Eye (tissue), 1 donor: Measurements from ENCODE around the gene INA.
"Not testable (repeated sequence)": the region's sequence is repeated elsewhere in the genome, so short reads cannot be mapped to it uniquely, and the experiment has no call there.

Experiments
- DNase-seq: peaks from one replicate; pipeline ENCODE4 v3.0.0-alpha.2; 2015

INA gene

DNA sequence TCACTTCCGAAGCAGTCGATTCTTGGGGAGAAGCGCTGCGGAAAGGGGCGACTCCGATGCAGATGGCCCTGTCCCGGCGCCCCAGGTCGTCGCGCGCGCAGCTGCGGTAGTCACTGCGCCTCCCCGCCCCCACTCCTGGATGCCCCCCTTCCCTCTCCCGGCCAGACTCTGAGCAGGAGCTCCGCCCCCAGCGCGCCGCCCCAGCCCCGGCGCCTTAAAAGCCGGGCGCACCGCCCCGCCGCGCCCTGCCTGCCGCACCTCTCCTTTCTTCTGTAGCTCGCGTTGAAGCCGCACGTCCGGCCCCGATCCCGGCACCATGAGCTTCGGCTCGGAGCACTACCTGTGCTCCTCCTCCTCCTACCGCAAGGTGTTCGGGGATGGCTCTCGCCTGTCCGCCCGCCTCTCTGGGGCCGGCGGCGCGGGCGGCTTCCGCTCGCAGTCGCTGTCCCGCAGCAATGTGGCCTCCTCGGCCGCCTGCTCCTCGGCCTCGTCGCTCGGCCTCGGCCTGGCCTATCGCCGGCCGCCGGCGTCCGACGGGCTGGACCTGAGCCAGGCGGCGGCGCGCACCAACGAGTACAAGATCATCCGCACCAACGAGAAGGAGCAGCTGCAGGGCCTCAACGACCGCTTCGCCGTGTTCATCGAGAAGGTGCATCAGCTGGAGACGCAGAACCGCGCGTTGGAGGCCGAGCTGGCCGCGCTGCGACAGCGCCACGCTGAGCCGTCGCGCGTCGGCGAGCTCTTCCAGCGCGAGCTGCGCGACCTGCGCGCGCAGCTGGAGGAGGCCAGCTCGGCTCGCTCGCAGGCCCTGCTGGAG lies at the start of gene INA:
INA (plus strand) TSS at position 243 of the 817 bp plus-strand sequence; CDS start at position 317, 74 bp downstream.
- peak; percentile 87 for DNase-seq

DNA sequence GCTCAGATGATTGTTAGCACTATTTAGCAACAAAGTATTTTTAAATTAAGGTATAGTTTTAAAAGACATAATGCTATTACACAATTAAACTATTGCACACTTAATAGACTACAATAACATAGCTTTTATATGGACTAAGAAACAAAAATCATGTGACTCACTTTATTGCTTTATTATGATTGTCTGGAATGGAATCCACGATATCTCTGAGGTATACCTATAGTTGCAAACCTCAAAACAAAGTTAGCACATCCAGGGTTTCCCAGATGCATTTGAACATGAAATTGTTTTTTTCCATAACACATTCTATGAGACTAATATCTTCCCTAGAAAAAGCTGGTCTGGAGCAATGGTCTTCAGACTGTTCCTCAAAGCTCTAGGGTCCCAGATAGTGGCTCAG lies 49.5 kb upstream of the INA start:
- DNase-seq, result no peak

DNA sequence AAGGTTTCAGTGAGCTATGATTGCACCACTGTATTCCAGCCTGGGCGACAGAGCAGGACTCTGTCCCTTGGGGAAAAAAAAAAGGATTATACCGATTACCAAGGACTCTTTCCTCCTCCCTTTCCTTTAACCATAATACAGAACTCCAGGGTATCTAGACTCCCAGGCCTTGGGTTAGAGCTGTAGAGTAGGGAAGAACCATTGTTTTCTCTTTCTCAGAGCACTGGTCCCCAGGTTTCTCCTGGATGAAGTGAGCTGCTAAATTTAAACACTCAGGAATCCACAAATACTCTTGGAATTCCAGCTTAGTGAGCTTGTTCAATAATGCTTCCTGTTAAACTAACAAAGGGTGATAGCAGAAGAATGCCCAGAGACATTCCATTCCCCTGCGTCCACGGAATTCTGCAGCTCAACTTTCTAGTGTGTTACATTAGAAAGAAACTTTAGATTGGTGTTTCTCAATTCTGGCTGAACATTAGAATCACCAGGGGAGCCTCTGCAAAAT lies 45.8 kb upstream of the INA start:
- peak; percentile 69 for DNase-seq

DNA sequence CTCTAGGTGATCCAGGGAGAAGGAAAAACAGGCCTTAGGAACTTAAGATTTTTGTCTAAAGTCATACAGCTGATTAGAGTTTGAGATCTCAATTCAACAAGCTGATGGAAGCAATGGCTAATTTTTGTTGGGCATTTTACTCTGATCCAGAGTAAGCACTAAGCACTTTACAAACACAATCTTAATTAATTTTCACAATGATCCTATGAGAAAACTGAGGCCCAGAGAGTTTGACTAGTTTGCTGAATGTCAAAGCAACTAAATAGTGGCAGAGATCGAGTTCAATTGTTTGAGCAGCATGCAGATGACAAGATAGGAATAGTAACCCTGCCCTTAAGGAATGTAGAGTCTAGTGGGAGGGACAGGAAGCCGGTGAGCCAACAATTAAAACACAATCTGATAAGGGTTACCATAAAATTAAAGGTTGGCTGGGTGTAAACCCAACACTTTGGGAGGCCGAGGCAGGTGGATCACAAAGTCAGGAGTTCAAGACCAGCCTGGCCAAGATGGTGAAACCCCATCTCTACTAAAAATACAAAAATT lies 44.7 kb upstream of the INA start:
- DNase-seq, result no peak

DNA sequence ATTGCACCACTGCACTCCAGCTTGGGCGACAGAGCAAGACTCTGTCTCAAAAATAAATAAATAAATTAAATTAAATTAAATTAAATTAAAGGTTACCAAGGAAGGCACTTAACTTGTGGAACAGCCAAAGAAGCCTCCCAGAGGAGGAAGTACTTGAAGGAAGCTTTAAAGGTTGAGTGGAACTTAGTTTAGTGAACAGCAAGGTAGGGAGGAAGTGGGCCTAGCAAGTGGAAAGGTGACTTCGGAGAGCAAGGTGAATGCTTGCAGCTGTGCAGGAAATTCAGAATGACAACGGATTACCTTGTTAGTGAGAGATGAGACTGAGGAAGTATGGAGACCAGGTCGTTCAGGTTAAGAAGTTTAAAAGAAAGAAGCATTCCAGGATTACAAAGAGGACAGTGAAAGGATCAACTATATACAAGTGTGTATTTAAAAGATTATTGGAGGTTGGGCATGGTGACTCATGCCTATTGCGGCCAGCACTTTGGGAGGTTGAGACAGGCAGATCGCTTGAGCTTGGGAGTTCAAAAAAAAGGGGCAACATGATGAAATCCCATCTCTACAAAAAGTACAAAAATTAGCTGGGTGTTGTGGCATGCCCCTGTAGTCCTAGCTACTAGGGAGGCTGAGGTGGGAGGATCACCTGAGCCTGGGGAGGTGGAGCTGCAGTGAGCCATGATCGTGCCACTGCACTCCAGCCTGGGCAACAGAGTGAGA lies 44.0 kb upstream of the INA start:
- DNase-seq, result no peak

DNA sequence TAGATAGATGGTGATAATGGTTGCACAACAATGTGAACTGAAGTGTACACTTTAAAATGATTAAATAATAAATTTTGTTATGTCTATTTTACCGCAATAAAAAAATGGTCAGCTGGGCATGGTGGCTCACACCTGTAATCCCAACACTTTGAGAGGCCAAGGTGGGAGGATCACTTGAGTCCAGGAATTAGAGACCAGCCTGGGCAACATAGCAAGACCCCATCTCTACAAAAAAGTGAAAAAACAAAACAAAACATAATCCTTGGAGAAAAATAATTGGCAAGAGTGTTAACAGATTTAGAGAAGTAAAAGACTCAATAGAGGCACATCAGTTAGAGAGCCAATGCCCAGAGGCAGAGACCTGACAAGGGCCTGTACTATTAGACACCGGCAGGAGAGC lies 41.2 kb upstream of the INA start:
- no peak for DNase-seq

DNA sequence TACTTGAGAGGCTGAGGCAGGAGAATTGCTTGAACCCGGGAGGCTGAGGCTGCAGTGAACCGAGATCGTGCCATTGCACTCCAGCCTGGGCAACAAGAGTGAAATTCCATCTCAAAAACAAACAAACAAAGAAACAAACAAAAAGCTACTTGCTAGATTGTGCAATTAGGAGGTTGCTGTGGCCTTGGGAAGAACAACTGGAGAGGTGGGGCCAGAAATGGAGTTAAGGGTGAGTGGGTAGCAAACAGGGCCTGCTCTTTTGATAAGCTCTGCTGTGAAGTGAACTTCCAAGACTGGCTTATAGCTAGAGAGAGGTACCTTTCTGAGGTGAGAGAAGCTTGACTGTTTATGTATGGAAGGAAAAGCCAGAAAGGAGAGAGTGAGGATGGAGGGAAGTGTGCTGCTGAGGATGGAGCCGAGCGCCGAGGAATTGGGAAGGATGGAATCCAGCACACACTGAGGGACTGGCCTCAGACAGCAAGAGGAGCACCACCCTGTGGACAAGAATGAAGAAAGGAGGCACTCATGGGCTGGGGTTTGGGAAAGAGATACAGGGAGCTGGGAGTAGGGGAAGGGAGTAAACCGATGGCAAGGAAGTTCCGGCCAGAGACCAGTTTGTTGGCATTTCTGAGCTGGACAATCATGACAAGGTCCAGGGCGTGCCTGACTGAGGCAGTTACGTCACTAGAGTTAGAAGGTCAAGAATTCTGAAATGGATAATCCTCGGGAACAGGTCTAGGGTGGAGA lies 38.3 kb upstream of the INA start:
- no peak for DNase-seq

DNA sequence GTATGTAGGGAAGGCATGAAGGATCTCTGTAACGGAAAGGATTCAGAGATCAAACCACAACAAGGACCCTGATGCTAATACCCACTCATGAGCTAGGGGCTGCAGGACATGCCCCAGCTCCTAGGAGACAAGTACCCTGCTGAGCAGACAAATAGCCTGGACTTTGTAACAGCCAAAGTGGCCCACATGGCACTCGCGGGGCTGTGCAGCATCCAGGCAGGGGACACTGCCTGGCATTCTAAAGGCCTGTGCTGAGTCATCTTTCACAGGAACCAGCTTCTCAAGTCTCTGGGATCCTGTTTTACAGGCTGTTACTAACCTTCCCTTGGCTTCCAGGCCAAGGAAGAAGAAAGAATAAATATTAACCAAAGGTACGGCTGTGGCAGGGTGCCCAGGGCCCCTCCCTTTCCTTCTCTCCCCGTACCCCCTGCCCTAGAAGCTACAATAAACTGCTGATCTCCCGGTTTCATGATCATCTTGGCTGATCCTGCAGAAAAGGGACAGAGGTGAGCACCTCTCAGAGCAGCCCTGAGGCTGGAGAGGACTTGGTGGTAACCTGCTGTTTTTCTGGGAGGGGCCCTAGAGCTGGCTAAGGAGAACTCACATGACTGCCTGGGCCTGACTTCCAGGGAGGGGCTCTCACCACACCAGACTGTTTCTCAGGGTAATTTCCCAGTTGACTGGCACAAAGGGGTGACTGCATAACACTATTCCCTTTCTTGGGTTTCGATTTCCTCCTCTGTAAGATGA lies 35.5 kb upstream of the INA start:
- DNase-seq, result no peak

DNA sequence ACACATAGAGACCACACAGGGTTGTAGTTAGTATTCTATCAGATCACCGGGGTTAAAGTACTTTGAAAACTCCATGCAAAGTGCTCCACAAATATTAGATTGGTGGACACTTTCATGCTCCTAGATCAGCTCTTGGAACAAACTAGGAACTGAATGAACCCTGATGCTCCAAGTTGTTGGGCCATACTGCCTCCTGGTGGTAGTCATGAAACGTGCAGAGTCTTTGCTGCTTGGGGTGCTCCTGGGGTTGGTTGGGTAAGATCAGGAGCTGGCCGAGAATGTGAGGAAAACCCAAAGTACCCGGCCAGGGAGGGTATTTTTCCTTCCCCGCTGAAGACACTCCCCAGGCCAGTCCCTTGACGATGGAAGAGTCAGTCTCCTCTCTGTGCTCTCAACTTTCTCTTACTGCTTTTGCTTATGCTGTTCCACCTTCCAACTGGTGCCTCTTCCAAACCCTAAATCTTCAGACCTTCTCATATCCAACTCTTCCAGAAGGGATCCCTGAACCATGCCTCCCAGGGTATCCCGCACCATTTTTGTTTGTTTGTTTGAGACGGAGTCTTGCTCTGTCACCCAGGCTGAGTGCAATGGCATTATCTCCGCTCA lies 32.2 kb upstream of the INA start:
- peak; percentile 88 for DNase-seq

DNA sequence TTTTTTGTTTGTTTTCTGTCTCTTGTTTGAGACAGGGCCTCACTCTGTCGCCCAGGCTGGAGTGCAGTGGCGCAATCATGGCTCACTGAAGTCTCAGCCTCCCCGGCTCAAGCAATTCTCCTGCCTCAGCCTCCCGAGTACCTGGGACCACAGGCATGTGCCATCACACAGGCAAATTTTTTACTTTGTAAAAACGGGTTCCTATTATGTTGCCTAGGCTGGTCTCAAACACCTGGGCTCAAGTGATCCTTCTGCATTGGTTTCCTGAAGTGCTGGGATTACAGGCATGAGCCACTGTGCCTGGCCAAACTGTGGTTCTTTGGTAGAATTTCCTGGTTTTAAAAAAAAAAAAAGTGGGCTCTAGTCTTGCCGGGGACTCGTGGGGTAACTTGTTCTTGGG lies 31.4 kb upstream of the INA start, which contains the start of gene RPEL1:
RPEL1 (plus strand) TSS at position 301 of the 400 bp plus-strand sequence. CDS start 110 bp downstream, outside the sequence.
- DNase-seq, result not testable (repeated sequence)

DNA sequence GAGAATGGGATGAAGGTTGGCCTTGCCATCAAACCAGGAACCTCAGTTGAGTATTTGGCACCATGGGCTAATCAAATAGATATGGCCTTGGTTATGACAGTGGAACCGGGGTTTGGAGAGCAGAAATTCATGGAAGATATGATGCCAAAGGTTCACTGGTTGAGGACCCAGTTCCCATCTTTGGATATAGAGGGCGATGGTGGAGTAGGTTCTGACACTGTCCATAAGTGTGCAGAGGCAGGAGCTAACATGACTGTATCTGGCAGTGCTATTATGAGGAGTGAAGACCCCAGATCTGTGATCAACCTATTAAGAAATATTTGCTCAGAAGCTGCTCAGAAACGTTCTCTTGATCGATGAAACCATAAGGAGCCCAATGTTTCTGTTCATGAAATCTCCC lies 30.6 kb upstream of the INA start:
- no peak for DNase-seq

DNA sequence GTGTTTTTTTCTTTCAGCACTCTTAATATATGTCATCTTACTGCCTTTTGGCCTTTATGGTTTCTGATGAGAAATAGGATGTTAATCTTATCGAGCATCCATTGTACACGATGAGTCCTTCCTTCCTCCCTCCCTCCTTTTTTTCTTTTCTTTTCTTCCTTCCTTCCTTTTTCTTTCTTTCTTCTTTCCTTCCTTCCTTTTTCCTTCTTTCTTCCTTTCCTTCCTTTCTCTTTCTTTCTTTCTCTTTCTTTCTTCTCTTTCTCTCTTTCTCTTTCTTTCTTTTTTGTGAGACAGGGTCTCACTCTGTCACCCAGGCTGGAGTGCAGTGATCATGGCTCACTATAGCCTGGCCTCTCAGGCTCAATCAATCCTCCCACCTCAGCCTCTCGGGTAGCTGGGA lies 22.8 kb upstream of the INA start:
- no peak for DNase-seq

DNA sequence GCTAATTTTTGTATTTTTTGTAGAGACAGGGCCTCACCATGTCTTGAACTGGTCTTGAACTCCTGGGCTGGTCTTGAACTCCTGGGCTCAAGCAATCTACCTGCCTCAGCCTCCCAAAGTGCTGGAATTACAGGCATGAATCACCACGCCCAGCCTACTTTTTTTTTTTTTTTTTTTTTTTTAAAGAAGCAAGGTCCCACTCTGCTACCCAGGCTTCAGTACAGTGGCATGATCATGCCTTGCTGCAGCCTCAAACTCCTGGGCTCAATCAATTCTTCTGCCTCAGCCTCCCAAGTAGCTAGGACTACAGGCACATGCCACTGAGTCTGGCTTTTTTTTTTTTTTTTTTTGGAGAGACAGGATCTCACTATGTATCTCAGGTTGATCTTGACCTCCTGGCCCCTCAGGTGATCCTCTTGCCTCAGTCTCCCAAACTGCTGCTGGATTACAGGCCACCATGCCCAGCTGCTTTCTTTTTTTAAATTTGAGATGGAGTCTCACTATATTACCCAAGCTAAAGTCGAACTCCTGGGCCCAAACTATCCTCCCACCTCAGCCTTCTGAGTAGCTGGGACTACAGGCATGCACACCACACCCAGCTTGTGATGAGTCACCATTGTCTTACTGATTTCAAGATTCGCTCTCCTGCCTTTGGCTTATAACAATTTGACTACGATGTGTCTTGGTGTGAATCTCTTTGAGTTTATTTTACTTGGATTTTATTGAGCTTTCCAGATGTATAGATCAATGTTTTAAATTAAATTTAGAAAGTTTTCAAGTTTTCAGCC lies 22.2 kb upstream of the INA start:
- DNase-seq, result no peak

DNA sequence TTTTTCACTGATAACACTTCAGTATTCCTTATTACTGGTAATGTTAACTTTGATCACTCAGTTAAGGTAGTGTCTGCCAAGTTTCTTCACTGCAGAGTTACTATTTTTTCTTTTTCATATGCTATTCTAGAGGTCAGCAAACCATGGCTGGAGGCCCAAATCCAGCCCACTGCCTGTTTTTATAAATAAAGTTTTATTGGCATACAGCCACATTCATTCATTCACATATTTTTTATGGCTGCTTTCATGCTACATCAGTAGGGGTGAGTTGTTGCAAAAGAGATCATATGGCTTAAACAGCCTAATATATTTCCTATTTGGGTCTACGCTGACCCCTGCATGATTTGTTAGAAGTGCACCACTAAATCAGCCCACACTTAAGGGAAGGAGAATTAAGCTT lies 20.3 kb upstream of the INA start:
- DNase-seq, result no peak

DNA sequence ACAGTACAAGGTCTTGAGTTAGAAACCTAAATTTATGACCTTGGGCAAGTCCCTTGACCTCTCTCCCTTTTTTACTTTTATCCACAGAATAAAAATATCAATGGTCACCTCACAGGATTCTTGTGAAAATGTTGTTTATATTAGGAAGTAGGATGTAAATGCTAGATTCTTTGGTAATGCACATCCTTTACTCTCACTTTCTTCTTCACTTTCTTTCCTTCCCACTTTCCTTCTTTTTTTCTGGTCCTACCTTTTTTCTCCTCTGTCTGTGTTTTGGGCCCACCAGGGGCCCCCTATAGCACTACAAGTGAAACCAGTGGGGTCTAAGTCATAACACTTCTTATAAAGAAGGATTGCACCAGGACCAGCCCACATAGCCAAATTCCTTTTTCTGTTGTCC lies 19.1 kb upstream of the INA start:
- DNase-seq, result no peak

DNA sequence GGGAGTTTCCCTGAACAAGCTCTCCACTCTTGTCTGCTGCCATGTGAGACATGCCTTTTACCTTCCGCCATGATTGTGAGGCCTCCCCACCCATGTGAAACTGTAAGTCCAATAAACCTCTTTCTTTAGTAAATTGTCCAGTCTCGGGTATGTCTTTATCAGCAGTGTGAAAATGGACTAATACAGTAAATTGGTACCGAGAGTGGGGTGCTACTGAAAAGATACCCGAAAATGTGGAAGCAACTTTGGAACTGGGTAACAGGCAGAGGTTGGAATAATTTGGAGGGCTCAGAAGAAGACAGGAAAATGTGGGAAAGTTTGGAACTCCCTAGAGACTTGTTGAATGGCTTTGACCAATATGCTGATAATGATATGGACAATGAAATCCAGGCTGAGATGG lies 18.0 kb upstream of the INA start:
- DNase-seq, result not testable (repeated sequence)

DNA sequence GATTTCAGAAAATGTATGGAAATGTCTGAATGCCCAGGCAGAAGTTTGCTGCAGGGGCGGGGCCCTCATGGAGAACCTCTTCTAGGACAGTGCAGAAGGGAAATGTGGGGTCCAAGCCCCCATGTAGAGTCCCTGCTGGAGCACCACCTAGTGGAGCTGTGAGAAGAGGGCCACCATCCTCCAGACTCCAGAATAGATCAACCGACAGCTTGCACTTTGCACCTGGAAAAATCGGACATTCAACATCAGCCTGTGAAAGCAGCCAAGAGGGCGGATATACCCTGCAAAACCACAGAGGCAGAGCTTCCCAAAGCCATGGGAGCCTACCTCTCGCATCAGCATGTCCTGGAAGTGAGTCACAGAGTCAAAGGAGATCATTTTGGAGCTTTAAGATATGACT lies 16.9 kb upstream of the INA start:
- DNase-seq, result no peak

DNA sequence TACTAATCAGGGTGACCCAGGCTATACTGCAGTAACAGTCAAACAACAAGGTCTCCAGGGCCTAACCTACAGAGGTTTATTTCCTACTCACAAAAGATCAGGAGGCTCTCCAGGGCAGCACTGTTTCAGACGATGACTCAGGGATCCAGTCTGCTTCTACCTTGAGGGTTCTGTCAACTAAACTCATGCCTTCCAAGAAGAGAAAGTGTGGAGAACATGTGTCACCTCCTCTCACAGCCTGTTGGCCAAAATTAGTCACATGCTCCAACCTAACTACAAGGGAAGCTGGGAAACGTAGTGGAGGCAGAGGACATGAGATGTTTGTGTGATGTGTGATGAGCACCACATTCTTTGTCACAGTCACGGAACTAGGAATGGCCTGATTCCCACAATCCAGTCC lies 14.7 kb upstream of the INA start:
- DNase-seq, result no peak

DNA sequence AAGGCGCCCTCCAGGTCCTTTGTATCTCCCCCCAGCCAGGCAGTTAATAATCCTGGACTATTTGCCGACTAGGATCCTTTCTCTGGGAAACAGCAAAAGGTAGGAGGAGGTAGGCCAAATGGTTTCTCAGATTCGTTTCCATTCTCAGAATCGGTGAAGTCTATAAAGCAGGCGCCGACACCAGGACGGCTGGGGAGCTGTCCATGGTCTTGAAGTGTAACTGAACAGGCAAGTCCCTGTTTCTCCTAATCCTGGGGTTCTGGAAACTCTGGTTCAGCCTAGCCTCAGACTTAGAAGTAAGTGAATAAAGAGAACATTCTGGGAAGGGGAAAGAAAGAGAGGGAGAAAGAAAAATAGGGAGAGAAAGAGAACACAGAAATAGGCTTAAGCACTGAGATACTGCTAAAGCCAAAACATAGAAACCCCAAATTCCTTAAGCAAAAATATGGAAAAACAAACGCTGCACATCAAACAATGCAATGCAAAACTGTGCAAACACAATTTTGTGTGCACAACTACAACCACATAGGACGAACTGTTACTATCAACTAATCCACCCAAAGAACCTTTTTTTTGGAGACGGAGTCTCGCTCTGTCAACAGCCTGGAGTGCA lies 11.1 kb upstream of the INA start:
- peak; percentile 88 for DNase-seq

DNA sequence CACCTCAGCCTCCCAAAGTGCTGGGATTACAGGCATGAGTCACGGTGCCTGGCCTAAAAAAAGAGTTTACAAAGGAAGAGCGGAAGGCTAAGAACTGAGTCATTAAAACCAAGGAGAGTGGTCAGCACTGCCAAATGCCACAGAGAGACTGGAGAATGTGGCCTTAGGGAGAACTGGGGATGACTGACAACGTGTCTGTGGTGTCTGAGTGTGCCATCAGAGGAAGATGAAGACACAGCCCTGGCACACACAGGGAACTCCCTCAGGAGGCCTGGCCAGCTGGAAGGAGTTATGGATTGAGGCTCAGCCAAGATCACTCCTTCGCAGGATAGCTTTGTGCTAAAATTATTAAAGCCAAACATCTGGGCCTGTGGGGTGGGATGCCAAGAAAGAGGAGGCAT lies 3.9 kb upstream of the INA start:
- peak; percentile 33 for DNase-seq
